Measurements from ENCODE around the gene SMIM1.
A peak's percentile ranks its signal among the peaks of the same experiment; 100 is the strongest.
"Not testable (repeated sequence)": the region's sequence is repeated elsewhere in the genome, so short reads cannot be mapped to it uniquely, and the experiment has no call there.

The SMIM1 gene

DNA sequence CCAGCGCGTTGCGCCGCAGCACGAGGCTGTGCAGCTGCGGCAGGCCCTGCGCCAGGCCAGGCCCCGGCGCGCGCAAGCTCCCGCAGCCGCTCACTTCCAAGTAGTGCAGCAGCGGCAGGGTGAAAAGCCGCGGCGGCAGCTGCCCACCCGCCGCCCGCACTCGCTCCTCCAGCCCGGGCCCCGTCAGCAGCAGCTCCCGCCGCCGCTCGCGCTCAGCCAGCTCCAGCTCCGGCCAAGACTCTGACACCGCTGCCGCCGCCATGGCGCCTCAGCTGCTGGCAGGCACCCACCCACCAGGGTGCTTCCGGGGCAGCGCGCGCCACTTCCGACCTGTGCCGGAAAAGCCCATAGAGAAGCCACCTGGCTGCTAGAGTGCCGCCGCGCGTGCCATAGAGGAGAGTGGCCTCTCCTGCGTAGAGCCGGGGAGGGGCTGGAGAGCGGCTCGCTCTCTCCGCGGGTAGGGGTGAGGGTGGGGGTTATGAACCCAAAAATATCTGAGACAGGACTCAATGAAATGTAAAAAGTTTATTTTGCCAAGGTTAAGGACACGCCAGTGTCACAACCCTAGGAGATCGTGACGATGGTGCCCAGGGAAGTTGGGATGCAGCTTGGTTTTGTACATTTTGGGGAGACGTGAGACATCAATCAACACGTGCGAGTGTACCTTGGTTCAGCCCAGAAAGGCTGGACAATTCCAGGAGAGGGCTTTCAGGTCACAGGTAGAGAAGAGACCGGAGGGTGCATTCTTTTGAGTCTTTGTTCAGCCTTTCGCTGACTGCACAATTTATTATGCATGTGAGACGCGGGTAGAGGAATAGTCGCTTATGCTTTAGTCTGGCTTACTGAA lies 23.9 kb downstream of the SMIM1 start, which contains the start of gene LRRC47:
TSS of gene LRRC47 (minus strand) at position 284 of the 847 bp plus-strand sequence. CDS start at position 262, 22 bp downstream.
- DNase-seq (ENCODE audit: low spot score), result peak; percentile 92

DNA sequence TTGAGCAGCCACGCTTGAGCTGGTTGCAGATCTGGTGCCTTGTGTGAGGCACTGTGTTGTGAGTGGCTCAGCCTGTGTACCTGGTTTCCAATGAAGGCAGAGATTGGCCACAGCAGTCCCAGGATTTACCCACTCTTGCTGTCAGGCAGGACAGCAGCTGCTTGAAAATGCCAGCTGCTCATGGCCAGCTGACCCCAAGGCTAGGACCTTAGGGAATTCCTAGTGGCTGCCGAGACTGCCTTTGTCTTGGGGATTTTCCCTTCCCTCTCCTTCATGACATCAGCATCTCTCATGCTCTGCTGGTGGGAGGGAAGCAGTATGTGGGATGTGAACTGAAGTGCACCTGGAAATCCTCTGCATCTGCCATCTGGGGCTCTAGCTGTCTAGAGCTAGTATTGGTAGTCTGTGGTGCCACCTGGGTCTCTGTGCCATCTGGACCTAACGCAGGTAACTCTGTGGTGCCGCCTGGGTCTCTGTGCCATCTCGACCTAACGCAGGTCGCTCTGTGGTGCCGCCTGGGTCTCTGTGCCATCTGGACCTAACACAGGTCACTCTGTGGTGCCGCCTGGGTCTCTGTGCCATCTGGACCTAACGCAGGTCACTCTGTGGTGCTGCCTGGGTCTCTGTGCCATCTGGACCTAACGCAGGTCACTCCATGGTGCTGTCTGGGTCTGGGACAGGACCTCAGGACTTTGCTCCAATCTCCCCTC lies 27.6 kb downstream of the SMIM1 start:
- no peak for DNase-seq (ENCODE audit: low spot score)

DNA sequence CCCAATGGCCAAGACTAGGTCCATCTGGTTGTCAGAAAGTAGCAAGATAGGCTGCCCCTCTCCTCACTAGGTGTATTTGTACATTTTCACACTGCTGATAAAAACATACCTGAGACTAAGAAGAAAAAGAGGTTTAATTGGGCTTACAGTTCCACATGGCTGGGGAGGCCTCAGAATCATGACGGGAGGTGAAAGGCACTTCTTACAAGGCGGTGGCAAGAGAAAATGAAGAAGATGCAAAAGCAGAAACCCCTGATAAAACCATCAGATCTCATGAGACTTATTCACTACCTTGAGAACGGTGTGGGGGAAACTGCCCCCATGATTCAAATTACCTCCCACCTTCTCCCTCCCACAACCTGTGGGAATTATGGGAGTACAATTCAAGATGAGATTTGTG lies 28.2 kb downstream of the SMIM1 start:
- not testable (repeated sequence) for DNase-seq (ENCODE audit: low spot score)

DNA sequence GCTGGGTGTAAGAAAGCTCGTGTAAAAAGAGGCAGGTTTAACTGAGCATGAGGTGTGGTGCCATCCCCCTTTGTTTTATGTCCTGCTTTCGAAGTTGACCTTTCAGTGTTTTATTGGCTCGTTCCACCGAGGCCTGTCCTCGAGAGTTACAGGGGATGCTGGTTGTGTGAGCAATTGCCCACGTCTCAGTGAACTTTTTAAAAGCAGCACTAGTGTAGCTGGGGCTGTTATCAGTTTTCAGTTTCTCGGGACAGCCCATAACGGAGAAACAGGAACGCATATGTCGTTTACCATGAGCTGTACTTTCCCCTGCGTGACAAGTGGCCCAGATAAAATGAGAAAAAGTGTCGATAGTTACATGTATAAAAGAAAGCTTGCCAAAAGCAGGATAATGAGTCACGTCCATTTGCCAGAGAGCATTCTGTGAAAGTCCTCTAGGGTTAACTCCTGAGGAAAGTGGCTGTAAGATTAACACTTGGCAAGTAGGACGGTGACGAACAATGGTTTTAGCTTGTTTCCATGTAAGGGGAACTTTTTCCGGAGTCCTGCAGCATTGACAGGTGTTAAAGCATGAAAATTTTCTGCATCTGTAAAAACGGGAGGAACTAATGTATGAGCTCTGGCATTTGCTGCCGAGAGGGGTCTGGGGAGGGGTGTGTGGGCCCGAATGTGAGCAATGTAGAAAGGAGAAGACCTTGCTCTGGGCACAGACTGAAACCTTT lies 31.5 kb downstream of the SMIM1 start:
- no peak for DNase-seq (ENCODE audit: low spot score)

DNA sequence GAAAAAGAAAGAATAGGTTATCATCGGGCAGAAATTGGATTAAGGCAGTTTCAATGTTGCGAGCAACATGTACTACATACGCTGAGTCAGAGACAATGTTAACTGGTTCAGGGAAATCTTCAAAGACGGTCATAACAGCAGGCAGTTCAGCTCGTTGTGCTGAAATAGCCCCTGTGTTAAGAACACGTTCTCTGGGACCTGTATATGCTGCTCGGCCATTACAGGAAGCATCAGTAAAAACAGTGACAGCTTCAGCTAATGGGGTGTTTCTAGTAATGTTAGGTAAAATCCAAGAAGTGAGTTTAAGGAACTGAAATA lies 32.0 kb downstream of the SMIM1 start:
- DNase-seq (ENCODE audit: low spot score), result not testable (repeated sequence)

DNA sequence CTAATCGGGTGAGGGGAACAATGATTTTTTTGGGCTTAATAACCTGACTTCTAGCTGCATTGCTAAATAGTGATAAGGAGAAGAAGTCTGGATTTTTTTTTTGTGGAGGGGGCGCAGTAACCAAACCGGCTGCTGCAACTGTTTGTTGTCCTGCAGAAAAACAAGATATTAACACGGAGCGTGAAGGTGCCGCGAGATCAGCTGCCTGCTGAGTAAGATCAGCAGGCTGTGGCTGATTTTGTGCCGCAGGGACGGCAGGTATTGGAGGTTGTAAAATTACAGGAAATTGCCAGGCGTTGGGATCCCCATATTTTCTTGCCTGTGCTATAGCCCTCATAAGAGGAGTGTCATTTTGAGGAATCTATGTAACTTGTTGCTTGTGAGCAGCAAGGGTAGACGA lies 32.5 kb downstream of the SMIM1 start:
- no peak for DNase-seq (ENCODE audit: low spot score)

DNA sequence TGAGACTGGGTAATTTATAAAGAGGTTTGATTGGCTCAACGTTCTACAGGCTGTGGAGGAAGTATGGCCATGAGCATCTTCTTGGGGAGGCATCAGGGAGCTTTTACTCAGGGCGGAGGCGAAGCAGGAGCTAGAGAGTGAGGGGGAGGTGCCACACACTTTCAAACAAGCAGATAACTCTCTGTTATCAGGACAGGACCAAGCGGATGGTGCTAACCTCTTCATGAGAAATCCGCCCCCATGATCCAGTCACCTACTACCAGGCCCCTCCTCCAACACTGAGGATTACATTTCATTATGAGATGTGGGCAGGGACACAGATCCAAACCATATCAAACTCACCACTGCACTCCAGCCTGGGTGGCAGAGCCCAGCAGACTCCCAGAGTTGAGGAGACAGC lies 35.2 kb downstream of the SMIM1 start:
- DNase-seq (ENCODE audit: low spot score), result no peak

DNA sequence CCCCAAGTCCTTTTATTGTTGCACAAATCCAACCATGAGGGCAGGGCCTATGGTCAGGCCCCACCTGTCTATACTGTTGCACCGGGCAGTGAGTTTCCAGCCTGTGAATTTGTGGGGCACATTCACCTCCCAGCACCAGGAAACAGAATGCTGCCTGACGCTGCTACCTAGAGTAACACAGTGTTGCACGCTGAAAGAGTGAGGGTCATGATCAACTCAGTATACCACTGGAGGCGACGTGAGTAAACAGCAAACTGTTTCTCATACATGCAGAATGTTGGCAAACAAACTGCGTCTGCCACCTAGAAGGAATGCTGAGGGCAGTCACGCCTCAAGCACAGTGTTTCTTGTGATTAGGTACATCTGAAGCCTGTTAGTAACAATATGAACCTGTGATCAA lies 37.1 kb downstream of the SMIM1 start:
- DNase-seq (ENCODE audit: low spot score), result no peak

DNA sequence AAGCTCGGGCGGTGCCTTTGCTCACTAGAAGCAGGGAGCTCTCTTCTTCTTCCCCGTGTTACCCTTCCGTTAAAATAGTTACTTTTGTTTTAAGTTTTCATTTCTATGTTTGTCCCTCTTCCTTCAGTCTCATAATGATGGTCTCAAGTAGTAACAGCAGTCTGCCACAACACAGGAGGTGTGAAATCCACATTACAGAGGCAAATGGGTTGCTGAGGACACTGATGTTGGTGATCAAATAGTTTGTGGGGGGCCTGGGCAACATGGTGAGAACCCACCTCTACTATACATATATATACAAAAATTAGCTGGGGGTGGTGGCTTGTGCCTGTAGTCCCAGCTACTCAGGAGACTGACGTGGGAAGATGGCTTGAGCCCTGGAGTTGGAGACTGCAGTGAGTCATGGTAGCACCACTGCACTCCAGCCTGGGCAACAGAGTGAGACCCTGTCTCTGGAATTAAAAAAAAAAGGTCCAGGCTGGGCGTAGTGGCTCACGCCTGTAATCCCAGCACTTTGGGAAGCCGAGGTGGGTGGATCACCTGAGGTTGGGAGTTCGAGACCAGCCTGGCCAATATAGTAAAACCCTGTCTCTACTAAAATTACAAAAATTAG lies 37.7 kb downstream of the SMIM1 start:
- not testable (repeated sequence) for DNase-seq (ENCODE audit: low spot score)

DNA sequence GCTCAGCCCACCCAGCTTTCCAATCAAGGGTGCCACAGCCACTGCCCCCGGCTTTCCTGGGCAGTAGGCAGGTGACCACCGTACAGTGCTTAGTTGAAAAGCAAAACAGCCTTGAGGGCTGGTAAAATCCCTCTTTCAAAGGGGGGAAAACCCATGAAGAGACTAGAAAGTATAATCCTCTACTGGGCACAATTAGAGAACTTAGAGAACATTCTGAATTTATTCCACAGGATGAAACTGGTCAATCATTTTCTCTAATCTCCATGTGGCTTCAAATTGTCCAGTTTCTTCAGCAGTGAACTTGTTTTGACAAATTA lies 39.0 kb downstream of the SMIM1 start:
- DNase-seq (ENCODE audit: low spot score), result no peak

DNA sequence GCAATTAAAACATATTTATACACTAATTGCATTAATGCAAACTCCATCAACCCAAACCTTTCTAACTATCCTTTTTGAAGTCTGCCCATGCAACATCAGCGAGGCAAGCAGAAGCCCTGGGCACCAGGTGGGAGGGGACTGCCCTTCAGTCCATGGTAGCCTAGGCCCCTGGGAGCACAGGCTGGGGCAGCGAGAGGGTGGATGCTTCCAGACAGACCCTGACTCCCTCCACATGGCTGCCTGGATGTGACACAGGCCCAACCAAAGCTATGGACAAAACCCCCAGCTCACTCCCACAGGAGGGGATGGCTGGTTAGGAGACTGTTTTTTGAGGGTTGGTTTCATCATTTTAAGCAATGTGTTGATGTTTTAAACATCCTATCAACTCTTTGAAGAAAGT lies 41.5 kb downstream of the SMIM1 start:
- DNase-seq (ENCODE audit: low spot score), result no peak

DNA sequence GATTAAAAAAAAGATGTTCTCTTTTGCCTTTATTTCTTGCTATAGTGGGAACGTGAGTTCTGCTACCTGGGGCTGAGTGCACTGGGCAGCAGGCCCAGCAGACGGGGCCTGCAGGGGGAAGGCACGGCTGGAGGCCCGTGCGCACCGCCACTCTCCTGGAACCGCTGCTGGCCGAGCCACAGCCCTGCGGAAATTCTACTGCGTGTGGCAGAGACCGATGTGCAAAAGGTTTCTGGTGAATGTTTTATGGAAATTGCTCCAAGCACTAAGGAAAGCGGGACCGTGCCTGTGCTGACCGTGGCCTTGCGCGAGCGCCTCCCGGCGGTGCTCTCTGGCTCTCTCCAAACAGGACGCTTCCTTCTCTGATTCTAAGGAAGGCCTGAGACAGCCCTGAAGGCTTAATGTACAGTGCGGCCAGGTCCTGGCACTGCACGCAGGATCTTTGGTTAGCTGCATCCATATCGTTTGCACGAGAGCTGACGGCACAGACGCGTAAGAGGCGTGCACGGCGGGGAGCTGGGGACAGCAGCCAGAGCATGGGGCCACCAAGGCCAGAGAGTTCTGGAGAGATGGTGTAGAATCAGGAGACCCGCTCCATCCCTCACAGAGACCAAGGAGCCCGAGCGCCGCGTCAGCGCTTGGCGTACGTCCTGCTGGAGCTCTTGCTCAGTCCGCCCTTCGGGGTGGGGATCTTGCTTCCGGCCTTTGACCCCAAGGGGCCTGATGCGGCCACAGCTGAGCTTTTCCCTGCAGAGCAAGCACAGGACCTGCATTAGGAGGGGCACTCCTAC lies 42.4 kb downstream of the SMIM1 start:
- no peak for DNase-seq (ENCODE audit: low spot score)

DNA sequence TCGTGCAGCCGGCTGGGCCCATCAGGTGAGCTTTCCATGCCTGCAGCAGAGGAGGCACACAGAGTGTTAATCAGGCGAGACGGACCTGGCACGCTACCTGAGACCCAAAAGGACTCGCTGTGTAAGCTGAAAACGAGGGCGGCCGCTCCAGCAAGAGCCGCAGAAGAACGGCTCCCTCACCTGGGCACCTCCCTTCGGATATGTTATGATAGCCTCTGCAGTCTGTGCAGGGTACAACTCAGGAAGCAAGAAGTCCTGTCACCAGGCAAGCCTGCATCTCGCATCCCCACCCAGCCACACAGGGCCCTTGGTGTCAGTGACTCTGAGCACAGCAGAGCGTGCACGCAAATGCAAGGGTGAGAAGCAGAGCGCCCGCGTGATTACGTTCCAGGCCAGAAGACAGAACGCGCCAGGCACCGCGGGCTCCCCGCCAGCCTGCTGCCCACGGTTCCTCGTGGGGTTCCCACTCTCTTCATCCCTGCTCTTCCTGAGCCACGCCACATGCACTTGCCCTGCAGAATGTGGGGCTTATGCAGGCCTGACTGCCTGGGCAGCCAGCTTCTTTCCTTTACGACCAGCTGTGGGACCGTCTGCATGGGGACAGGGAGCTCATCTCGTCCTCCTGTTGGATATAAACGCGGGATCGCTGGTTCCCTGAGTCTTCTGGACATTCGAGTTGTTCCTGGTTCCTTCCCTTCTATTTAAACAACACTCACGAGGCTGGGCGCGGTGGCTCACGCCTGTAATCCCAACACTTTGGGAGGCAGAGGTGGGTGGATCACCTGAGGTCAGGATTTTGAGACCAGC lies 44.0 kb downstream of the SMIM1 start:
- DNase-seq (ENCODE audit: low spot score), result no peak

DNA sequence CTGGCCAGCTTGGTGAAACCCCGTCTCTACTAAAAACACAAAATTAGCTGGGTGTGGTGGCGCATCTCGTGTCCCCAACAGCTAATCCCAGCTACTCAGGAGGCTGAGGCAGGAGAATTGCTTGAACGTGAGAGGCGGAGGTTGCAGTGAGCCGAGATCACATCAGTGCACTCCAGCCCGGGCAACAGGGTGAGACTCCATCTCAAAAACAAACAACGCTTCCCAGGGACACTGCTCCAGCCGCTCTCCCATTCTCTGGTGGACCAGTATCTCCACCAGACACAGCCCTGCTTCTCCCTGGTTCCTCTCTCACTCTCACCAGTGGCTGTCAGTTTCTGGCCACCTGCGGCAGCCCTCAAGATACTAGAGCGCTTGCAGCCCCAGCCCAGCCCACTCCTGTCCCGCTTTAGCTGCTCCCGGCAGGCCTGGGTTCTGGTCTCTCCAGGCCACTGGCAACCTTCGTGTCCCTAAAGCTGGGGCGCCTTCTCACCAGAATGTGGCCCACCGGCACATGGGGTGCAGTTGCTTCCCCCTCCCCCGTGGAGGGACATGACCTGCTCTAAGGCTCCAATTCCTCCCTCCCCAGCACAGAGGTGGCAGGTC lies 44.7 kb downstream of the SMIM1 start:
- no peak for DNase-seq (ENCODE audit: low spot score)

DNA sequence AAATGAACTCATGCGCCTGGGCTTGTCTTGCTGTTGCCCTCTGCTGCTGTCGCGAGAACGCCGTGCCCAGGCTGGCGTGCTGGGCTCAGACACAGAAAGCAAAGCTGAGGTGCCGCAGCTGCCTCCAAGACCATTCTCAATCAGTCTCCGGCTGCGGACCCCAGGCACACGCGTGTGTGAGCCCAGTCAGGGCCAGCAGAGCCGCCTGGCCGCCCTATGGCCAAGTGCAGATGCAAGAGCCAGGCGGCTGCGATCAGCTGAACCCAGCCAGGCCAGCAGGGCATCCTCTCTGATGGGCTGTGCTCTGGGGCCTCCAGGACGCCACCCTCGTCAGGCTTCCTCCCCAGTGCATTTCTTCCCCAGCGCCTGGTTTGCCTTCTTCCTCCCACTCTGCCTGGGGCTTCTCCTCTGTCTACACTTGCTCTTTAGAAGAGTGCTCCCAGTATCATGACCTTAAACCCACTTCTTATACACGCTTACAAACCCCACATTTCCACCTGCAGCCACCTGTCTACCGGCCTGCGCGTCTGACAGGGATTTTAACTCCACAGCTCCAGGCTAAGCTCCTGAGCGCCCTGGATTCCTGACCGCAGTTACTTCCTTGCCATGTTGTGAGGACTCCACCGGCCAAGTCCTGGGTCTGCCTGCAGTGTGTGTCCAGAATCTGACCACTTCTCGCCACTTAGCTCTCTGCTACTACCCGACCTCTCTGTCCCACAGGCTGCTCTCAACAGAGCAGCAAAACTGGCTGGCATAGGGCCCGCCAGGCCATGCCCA lies 45.5 kb downstream of the SMIM1 start:
- DNase-seq (ENCODE audit: low spot score), result no peak

DNA sequence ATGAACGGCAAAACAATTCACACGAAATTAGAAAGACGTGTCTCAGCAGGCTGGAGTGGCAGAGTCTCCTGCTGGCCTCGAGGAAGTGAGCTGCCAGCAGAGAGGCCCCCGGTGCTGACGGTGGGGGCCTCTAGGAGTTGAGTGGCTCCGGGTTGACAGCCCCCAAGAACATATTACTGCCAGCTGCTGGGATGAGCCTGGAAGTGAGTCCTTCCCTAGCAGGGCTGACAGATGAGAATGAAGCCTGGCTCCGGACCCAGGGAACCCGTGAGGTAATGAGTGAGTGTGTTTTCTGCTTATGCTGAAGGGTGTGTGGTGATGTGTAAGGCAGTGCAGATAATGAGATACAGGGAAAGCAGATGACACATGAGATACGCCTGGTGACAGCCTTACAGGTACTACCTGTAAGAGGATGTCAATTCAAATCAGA lies 47.2 kb downstream of the SMIM1 start:
- no peak for DNase-seq (ENCODE audit: low spot score)

DNA sequence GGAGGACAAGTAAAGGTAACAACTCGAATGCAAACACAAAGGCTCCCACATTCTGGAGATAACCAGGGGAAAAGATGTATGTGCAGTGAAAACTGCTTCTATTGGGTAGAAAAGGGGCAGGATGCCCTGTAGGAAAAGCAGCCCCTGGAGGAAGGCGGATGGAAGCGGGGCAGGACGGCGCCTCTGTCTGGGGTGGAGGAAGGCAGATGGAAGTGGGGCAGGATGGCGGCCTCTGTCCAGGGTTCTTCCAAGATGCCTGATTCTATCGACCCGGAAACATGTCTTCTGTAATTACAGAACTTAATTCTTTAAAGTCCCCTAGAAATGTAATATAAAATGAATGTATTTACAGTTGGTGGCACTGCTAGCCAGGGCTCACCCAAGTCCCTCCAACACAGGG lies 47.8 kb downstream of the SMIM1 start:
- DNase-seq (ENCODE audit: low spot score), result no peak

DNA sequence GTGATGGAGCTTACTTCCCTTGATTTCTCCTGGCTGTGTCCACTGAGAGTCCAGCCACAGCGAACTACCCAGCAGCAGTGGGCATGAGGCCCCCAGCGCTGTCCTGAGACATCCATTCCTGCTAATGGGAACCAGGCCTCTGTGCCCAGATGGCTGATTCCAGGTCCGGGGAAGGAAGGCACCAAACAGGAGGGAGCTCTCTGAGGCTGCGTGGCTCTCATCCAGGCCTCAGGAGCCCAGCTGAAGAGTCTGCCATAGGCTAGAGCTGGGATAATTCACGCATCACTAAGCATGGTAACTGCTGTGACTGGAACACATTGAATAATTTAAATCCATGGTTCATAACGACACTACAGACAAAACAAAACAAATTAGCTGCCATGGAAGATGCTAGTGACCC lies 48.5 kb downstream of the SMIM1 start:
- DNase-seq (ENCODE audit: low spot score), result no peak

DNA sequence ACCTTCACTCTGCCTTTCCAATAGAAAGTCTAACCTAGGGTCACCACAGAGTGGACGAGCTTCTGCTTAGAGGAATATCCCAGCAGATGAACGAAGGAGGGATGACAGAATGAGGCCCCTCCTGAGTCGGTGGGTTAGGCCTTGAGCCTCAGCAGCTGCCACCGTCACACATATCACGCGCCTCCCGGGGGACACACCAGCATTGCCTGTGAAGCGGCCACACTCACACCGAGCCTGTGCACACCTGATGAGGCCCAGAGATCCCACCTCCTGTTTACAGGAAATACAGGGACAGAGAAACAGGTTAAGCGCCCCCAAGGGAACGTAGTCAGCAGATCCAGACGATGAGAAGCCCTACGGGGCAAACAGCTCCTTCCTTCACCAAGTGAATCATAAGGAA lies 48.9 kb downstream of the SMIM1 start:
- no peak for DNase-seq (ENCODE audit: low spot score)

DNA sequence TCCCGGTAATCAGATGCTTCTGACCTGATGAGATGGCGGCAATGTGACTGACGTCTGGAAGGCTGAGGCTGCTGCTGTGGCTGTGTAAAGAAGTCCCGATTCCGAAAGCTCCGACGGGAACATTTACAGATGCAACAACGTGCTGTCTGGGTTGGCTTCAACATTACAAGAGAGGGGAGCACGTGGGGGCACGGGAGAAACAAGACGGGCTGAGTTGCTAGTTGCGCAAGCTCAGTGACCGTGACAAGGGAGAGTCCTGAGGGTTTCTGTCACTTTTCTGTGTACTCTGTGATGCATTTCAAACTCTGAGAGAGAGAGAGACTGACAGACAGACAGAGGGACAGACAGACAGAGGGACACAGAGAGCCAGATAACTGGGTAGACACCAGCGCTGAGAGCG lies 49.4 kb downstream of the SMIM1 start:
- DNase-seq (ENCODE audit: low spot score), result no peak
